ENCODE measurements around the gene LPO. TPM values are rescaled to one million over a fixed set of nuclear protein-coding genes. Genes with fewer than 3 reads are reported as not detected.
A peak's percentile ranks its signal among the peaks of the same experiment; 100 is the strongest.

The LPO gene
- total RNA-seq, 1 donor from 2014 or later, result 0.31 TPM

- DNase-seq (ENCODE audit: low spot score), result no peak
- Mint-ChIP-seq H3K4me1 (ENCODE audit: unreplicated experiment) (no peaks in the 10 kb centered on the region), H3K27me3 (ENCODE audit: unreplicated experiment) (peaks cover 11% of the 10 kb centered on the region), H3K27ac (ENCODE audit: unreplicated experiment) (no peak overlapping the region), H3K36me3 (ENCODE audit: low read depth, unreplicated experiment) (no peaks in the 10 kb centered on the region), H3K4me3 (ENCODE audit: unreplicated experiment) (no peak overlapping the region), H3K9me3 (ENCODE audit: unreplicated experiment) (no peaks in the 10 kb centered on the region)
- no peak for TF ChIP-seq CTCF (IDR thresholded peaks at IDR 0.05; ENCODE audit: unreplicated experiment)
These were observed 31.3 kb downstream of the LPO start for GRCh38 chr17:58269557-58270291.

- peak; percentile 15 for TF ChIP-seq CTCF (IDR thresholded peaks at IDR 0.05; ENCODE audit: unreplicated experiment)
- DNase-seq (ENCODE audit: low spot score), result no peak
- H3K27me3 Mint-ChIP-seq (ENCODE audit: unreplicated experiment), result peaks cover 10% of the 10 kb centered on the region
- H3K4me1 Mint-ChIP-seq (ENCODE audit: unreplicated experiment), result no peaks in the 10 kb centered on the region
- H3K4me3 Mint-ChIP-seq (ENCODE audit: unreplicated experiment), result no peak overlapping the region
- H3K27ac Mint-ChIP-seq (ENCODE audit: unreplicated experiment), result no peak overlapping the region
- no peaks in the 10 kb centered on the region for H3K9me3 Mint-ChIP-seq (ENCODE audit: unreplicated experiment)
- no peaks in the 10 kb centered on the region for H3K36me3 Mint-ChIP-seq (ENCODE audit: low read depth, unreplicated experiment)
These were observed 32.3 kb downstream of the LPO start for GRCh38 chr17:58270476-58271215.

GRCh38 chr17:58271216-58271931 is 33.0 kb downstream of the LPO start:
- DNase-seq (ENCODE audit: low spot score), result no peak
- Mint-ChIP-seq H3K36me3 (ENCODE audit: low read depth, unreplicated experiment) (no peaks in the 10 kb centered on the region), H3K4me3 (ENCODE audit: unreplicated experiment) (no peak overlapping the region), H3K27me3 (ENCODE audit: unreplicated experiment) (peaks cover 8% of the 10 kb centered on the region), H3K27ac (ENCODE audit: unreplicated experiment) (no peak overlapping the region), H3K4me1 (ENCODE audit: unreplicated experiment) (no peaks in the 10 kb centered on the region), H3K9me3 (ENCODE audit: unreplicated experiment) (no peaks in the 10 kb centered on the region)
- TF ChIP-seq CTCF (IDR thresholded peaks at IDR 0.05; ENCODE audit: unreplicated experiment), result no peak

- Mint-ChIP-seq H3K36me3 (ENCODE audit: low read depth, unreplicated experiment) (no peaks in the 10 kb centered on the region), H3K27ac (ENCODE audit: unreplicated experiment) (no peak overlapping the region), H3K9me3 (ENCODE audit: unreplicated experiment) (no peaks in the 10 kb centered on the region), H3K27me3 (ENCODE audit: unreplicated experiment) (peaks cover 6% of the 10 kb centered on the region), H3K4me3 (ENCODE audit: unreplicated experiment) (no peak overlapping the region), H3K4me1 (ENCODE audit: unreplicated experiment) (no peaks in the 10 kb centered on the region)
- no peak for TF ChIP-seq CTCF (IDR thresholded peaks at IDR 0.05; ENCODE audit: unreplicated experiment)
- DNase-seq (ENCODE audit: low spot score), result no peak
These were observed 34.2 kb downstream of the LPO start for GRCh38 chr17:58272367-58273280.

All from endothelial cell (in vitro differentiated cells).